GM12874 (cell line): ENCODE measurements around the gene SLC34A2.

Source experiments
- TF ChIP-seq, protein P1 (sequence below): IDR thresholded peaks from 2 replicates; pipeline ENCODE4 v1.5.1; 2011; ENCODE audit warnings: low read depth, mild to moderate bottlenecking, control low read depth, low read length, moderate library complexity; ENCODE audit not compliant: insufficient read depth

The SLC34A2 gene

DNA sequence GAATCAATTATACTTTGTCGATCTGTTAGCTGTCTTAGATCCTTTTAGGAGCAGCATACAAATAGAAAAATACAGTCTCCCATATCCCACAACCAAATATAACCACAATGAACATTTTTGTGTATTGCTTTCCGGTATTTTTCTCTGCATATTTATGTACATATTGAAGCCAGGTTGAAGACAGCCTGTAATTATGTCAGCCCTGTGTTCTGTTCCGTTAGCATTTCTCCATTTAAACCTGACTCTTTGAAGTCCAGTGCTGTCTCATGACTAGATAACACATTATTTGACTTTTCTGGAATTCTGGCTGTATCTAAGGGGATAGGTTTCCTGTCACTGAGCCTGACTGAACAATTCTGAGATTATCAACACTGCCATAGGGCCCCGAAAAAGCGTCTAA, 4.0 kb upstream of the SLC34A2 start:
- TF ChIP-seq, protein P1, sequence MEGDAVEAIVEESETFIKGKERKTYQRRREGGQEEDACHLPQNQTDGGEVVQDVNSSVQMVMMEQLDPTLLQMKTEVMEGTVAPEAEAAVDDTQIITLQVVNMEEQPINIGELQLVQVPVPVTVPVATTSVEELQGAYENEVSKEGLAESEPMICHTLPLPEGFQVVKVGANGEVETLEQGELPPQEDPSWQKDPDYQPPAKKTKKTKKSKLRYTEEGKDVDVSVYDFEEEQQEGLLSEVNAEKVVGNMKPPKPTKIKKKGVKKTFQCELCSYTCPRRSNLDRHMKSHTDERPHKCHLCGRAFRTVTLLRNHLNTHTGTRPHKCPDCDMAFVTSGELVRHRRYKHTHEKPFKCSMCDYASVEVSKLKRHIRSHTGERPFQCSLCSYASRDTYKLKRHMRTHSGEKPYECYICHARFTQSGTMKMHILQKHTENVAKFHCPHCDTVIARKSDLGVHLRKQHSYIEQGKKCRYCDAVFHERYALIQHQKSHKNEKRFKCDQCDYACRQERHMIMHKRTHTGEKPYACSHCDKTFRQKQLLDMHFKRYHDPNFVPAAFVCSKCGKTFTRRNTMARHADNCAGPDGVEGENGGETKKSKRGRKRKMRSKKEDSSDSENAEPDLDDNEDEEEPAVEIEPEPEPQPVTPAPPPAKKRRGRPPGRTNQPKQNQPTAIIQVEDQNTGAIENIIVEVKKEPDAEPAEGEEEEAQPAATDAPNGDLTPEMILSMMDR: no peak

DNA sequence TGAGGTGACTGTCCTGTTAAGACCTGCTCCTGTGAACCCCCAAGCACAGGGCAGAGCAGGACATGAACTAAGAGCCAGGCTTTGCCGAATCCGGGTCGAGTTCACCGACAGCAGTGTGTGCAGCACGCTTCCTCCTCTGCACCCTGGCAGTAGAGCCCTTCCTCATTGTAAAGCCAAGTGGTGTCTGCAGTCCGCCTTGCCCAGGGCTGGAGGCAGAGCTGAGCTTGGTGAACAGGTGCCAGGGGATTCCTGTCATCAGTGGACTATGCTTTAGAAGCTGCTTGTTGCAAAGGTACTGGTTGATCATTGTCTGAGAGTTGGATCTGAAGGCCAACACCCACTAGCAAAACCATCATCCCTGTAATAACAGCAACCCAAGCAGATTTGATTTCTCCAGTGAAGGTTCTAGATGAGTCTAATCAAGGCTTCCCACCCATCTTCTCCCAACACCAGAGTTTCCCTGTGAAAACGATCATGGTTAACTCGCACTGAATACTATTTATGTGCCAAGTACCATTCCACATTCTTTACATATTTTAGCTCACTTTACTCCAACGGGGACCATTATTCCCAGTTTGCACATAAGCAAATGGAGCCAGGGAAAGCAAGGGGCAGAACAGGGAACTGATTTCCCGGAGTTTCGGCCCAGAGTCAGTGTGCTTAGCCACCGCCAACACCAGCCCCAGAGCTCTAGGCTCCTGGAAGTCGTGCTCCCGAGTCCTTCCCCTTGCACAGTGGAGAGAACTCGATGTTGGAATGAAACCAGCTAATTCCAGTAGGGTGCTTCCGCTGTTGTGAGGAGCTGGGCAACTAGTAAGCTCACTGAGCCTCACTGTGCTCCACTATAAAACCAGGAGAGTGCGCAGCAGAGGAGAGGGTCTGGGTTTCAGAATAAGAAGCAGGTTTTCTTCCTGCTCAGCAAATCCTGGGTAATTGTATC, 1.4 kb upstream of the SLC34A2 start:
- TF ChIP-seq, protein P1: no peak

DNA sequence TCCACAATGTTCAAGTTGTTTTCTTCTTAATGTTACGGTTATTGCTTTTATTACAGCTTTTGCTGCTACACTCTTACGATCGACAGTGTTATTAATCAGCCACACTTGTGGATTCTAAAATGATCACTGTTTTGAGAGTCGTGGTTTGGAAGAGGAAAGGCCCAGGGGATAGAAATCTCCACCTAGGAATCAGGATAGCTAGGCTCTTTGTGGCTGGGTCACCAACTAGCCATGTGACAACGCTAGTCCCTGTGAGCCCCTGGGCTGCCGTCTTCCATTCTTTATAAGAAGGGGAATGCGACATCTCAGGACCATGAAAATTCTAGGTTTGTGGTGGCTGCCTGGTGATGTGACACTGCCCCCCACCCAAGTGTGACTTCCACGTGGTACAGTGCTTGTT, 380 bp downstream of the SLC34A2 start:
- TF ChIP-seq, protein P1: no peak

DNA sequence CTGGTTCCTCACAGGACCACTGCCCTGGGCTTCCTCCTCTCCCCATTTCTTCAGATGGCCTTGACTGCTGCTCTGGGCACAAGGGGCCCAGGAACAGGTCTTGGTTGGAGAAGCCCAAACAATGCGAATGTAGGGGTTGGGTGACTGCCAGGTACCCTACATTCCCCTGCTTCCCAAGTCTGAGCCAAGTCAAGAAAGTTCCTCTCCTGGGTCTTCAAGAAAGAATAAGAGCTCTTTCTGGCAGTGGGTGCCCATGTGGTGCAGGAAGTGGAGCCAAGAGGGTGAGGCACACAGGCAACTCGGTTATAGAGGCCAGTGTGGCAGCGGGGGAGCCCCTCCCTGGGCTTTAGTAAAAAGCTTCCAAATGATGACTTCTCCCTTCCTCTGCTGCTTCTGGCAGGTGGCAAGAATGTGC, 2.7 kb downstream of the SLC34A2 start:
- TF ChIP-seq, protein P1: no peak

DNA sequence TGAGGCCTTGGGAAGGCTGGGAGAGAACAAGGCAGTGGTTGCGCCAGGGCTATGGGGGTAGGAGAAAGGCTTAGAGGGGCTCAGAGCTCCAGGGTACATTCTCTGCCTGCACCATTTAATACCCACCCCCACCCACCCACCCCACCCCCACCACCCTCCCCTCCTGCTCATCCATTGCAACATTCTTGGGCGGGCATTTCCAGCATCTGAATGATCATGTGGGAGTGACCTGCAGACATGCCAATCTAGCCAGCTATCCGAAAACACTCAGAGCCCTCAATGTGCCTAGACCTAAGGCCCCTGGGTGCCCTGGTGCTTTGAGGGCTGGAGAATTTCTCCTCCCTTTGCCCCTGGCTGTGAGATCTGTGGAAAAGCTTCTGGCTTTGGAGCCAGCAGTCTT, 3.1 kb downstream of the SLC34A2 start:
- TF ChIP-seq, protein P1: no peak

DNA sequence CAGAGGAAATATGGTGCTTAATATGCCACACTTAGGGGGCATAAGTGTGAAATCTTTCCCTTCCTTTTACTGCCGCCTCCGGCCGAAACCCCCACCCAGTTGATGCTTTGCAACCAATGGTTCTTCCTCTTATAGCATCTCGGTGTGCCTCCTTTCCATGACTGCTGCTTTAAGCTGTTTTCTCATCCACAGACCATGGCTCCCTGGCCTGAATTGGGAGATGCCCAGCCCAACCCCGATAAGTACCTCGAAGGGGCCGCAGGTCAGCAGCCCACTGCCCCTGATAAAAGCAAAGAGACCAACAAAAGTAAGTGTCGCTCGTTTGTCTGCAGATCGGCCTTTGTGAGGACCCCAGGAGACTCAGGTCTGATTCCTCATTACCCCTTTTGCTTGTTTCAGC, 6.7 kb downstream of the SLC34A2 start:
- TF ChIP-seq, protein P1: no peak

DNA sequence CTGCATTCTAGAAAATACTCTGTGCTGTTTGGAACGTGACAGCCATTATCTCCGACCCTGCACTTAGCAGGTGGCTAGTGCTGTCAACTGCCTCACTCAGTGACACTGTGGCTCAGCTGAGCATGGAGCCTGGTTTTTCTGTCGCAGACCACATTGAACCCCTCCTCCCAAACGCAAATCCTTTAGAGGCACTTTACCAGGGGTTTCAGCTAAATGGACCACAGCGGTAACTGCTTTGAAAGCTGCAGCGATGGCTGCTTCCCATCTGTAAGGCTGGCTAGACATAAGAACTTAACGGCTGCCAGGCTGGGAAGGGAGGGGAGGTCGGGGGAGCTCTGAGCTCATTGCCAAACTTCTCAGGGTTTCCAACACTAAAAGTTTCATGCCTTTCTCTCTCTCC, 8.1 kb downstream of the SLC34A2 start:
- TF ChIP-seq, protein P1: no peak
